Middle frontal gyrus (tissue), 1 donor: ENCODE data around the gene HS3ST6.
A peak's percentile ranks its signal among the peaks of the same experiment; 100 is the strongest.
"Not testable (repeated sequence)": the region's sequence is repeated elsewhere in the genome, so short reads cannot be mapped to it uniquely, and the experiment has no call there.

Experiments used
- DNase-seq: peaks from one replicate; pipeline ENCODE4 v3.0.0-alpha.2; 2015; ENCODE audit warnings: low spot score; ENCODE audit errors: extremely low spot score

HS3ST6 gene

GRCh38 chr16:1946495-1947368 lies 28.5 kb upstream of the HS3ST6 start:
- no peak for DNase-seq

- no peak for DNase-seq
Observed at GRCh38 chr16:1945559-1946391, 27.6 kb upstream of the HS3ST6 start.

- no peak for DNase-seq
Observed at GRCh38 chr16:1944612-1945199, 26.5 kb upstream of the HS3ST6 start.

GRCh38 chr16:1942810-1943726 lies 24.9 kb upstream of the HS3ST6 start, which contains the start of gene MSRB1:
Gene MSRB1, minus strand, starts transcription at chr16:1943199. Its CDS starts 43 bp downstream, at chr16:1943156.
- peak; percentile 98 for DNase-seq

GRCh38 chr16:1942047-1942809 lies 24.0 kb upstream of the HS3ST6 start:
- no peak for DNase-seq

GRCh38 chr16:1941162-1942046 lies 23.2 kb upstream of the HS3ST6 start:
- DNase-seq: no peak

GRCh38 chr16:1940273-1941161 lies 22.3 kb upstream of the HS3ST6 start:
- DNase-seq: no peak

- not testable (repeated sequence) for DNase-seq
Observed at GRCh38 chr16:1939833-1940232, 21.6 kb upstream of the HS3ST6 start.

- DNase-seq: no peak
Observed at GRCh38 chr16:1938910-1939309, 20.7 kb upstream of the HS3ST6 start.

- DNase-seq: no peak
Observed at GRCh38 chr16:1938316-1938715, 20.1 kb upstream of the HS3ST6 start.

GRCh38 chr16:1936945-1937479 lies 18.8 kb upstream of the HS3ST6 start:
- DNase-seq: no peak

- no peak for DNase-seq
Observed at GRCh38 chr16:1933097-1933661, 15.0 kb upstream of the HS3ST6 start.

GRCh38 chr16:1932050-1933028 lies 14.1 kb upstream of the HS3ST6 start:
- DNase-seq: no peak

GRCh38 chr16:1930338-1930720 lies 12.1 kb upstream of the HS3ST6 start:
- DNase-seq: no peak

GRCh38 chr16:1929578-1930337 lies 11.5 kb upstream of the HS3ST6 start:
- DNase-seq: peak; percentile 37
